HG02678 (cell line): ENCODE results near the gene COMMD4.
"Not testable (repeated sequence)": the region's sequence is repeated elsewhere in the genome, so short reads cannot be mapped to it uniquely, and the experiment has no call there.

Experiments used
- ATAC-seq: cut with Tn5 transposase; IDR thresholded peaks from one replicate; pipeline ENCODE4 v1.9.1; 2021; ENCODE audit warnings: mild to moderate bottlenecking, moderate library complexity; ENCODE audit not compliant: unreplicated experiment

COMMD4 gene

GRCh38 chr15:75369897-75370581 lies 34.2 kb downstream of the COMMD4 start:
- no peak for ATAC-seq

- no peak for ATAC-seq
Observed at GRCh38 chr15:75371486-75371885, 35.6 kb downstream of the COMMD4 start.

DNA sequence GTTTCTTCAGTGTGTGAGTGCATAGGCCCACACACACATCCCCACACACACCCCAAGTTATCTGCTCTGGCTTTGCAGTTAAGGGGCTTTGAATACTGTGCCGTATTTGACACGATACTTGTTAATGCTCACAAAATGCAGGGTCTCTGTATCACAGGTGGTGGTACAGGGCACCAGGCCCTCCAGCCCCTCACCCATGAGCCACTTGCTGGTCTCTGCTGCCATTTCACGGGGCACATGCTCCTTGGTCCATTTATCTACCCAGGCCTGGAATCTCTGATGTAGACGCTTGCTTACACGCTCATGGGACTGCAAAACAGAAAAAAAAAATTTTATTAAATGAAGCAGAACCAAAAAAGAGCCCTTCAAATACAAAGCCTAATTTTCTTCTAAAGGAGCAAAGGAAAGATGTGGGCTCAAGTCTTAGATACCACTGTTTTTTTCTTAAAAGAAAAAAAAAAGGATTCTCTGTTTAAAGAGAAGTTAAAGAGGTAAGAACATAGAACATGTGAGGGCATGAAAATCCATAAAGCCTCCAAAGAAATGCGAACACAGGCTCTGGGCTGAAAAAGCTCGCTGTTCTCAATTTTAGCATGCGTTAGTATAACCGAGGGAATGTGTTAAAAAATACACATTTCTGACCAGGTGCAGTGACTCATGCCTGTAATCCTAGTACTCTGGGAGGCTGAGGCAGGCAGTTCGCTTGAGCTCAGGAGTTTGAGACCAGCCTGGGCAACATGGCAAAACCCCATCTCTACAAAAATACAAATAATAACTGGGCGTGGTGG lies 36.2 kb downstream of the COMMD4 start:
- no peak for ATAC-seq

GRCh38 chr15:75380773-75381172 lies 44.9 kb downstream of the COMMD4 start:
- no peak for ATAC-seq

DNA sequence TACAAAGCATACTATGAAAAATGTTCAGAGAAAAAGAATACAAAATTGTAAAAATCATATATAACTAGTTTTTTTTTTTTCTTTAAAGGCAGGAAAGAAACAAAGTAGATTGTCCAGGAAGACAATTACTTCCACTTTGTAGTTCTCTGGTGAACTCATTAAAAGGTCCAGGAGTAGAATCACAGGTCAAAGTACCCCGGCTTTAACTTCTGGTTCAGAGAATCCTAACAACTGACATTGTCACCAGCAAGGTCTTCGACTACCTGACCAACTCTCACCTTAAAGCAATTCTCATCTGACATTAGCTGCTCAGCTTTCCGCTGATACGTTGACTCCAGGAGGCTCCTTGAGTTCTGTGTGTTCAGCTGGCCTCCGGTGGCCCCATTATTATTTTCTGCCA lies 48.1 kb downstream of the COMMD4 start:
- ATAC-seq, result not testable (repeated sequence)
